ENCODE results near the gene CCL13. TPM values are rescaled to one million over a fixed set of nuclear protein-coding genes. Genes with fewer than 3 reads are reported as not detected.

Gene CCL13
- polyA plus RNA-seq, 3 donors, result not detected

GRCh38 chr17:34374457-34374856 is 18.2 kb downstream of the CCL13 start:
- Mint-ChIP-seq H3K9me3 (peaks cover 0 to 2% (median 0%) of the 10 kb centered on the region in 7 donors), H3K27ac (peak overlapping the region in 1 of 7 donors; percentile 58), H3K27me3 (ENCODE audit: low read depth in 3 of 3) (peaks cover 0 to 2% (median 0%) of the 10 kb centered on the region in 3 donors), H3K4me1 (peaks cover 46% of the 10 kb centered on the region), H3K36me3 (peaks cover 0 to 2% of the 10 kb centered on the region in 2 donors), H3K4me3 (no peak overlapping the region)
- TF ChIP-seq CTCF (IDR thresholded peaks at IDR 0.05), result no peak
- H3K4me1 ChIP-seq (ENCODE audit: control insufficient read depth in 1 of 2, insufficient read depth in 2 of 2, low read length in 2 of 2), result peaks cover 75 to 79% of the 10 kb centered on the region in 2 donors
- H3K27me3 ChIP-seq (ENCODE audit: control insufficient read depth in 2 of 2, insufficient read depth in 2 of 2, low read length in 2 of 2), result no peaks in the 10 kb centered on the region
- no peak overlapping the region for H3K4me3 ChIP-seq (replicated peaks in 1 of 3; ENCODE audit: low read depth in 2 of 3, low read length in 3 of 3)
- H3K9ac ChIP-seq (ENCODE audit: insufficient read depth, low read length, poor library complexity, severe bottlenecking), result no peak overlapping the region
- H3K9me3 ChIP-seq (replicated peaks in 1 of 2; ENCODE audit: control insufficient read depth in 1 of 2, insufficient read depth in 1 of 2, low read length in 2 of 2), result no peaks in the 10 kb centered on the region
- WGBS (ENCODE audit: insufficient coverage), result 100% methylated on average over 3 of the region's 5 CpGs
- no peak overlapping the region for H3K27ac ChIP-seq (ENCODE audit: low read depth in 1 of 2, low read length in 2 of 2)
- no peak overlapping the region for H3K4me2 ChIP-seq (replicated peaks; ENCODE audit: extremely low read depth, low read length, poor library complexity, severe bottlenecking)
- no peaks in the 10 kb centered on the region for H4K20me1 ChIP-seq (ENCODE audit: insufficient read depth, low read length)
- H2AFZ ChIP-seq (ENCODE audit: insufficient read depth, low read depth, low read length, poor library complexity, severe bottlenecking), result no peak overlapping the region
- no peaks in the 10 kb centered on the region for H3K36me3 ChIP-seq (replicated peaks in 1 of 2; ENCODE audit: control insufficient read depth in 1 of 2, insufficient read depth in 2 of 2, low read length in 2 of 2)
- intact Hi-C loops (cut with micrococcal nuclease), result no loop called here
- DNase-seq, result no peak
- H3K79me2 ChIP-seq (ENCODE audit: insufficient read depth, low read length), result no peaks in the 10 kb centered on the region

- H3K27me3 Mint-ChIP-seq (ENCODE audit: low read depth in 3 of 3), result peaks cover 0 to 2% (median 0%) of the 10 kb centered on the region in 3 donors
- no peak overlapping the region for H3K4me3 ChIP-seq (replicated peaks in 1 of 3; ENCODE audit: low read depth in 2 of 3, low read length in 3 of 3)
- no peaks in the 10 kb centered on the region for H3K36me3 ChIP-seq (replicated peaks in 1 of 2; ENCODE audit: control insufficient read depth in 1 of 2, insufficient read depth in 2 of 2, low read length in 2 of 2)
- H3K27ac Mint-ChIP-seq, result peak overlapping the region; percentile 42 to 89 (median 83)
- no peaks in the 10 kb centered on the region for H3K27me3 ChIP-seq (ENCODE audit: control insufficient read depth in 2 of 2, insufficient read depth in 2 of 2, low read length in 2 of 2)
- no peaks in the 10 kb centered on the region for H3K9me3 ChIP-seq (replicated peaks in 1 of 2; ENCODE audit: control insufficient read depth in 1 of 2, insufficient read depth in 1 of 2, low read length in 2 of 2)
- peak overlapping the region in 1 of 2 donors; percentile 77 for H3K27ac ChIP-seq (ENCODE audit: low read depth in 1 of 2, low read length in 2 of 2)
- H2AFZ ChIP-seq (ENCODE audit: insufficient read depth, low read depth, low read length, poor library complexity, severe bottlenecking), result no peak overlapping the region
- no peaks in the 10 kb centered on the region for H4K20me1 ChIP-seq (ENCODE audit: insufficient read depth, low read length)
- no peak overlapping the region for H3K9ac ChIP-seq (ENCODE audit: insufficient read depth, low read length, poor library complexity, severe bottlenecking)
- intact Hi-C loops (cut with micrococcal nuclease), result no loop called here
- peaks cover 0 to 2% of the 10 kb centered on the region in 2 donors for H3K36me3 Mint-ChIP-seq
- peaks cover 46% of the 10 kb centered on the region for H3K4me1 Mint-ChIP-seq
- no peak for TF ChIP-seq CTCF (IDR thresholded peaks at IDR 0.05)
- H3K4me3 Mint-ChIP-seq, result peak overlapping the region in 1 of 2 donors; percentile 59
- peaks cover 0 to 2% (median 0%) of the 10 kb centered on the region in 7 donors for H3K9me3 Mint-ChIP-seq
- peak in 1 of 3 donors; percentile 44 for DNase-seq
- no peak overlapping the region for H3K4me2 ChIP-seq (replicated peaks; ENCODE audit: extremely low read depth, low read length, poor library complexity, severe bottlenecking)
- H3K79me2 ChIP-seq (ENCODE audit: insufficient read depth, low read length), result no peaks in the 10 kb centered on the region
- H3K4me1 ChIP-seq (ENCODE audit: control insufficient read depth in 1 of 2, insufficient read depth in 2 of 2, low read length in 2 of 2), result peaks cover 67 to 71% of the 10 kb centered on the region in 2 donors
- 95% methylated on average over 6 of the region's 11 CpGs for WGBS (ENCODE audit: insufficient coverage)
Observed at GRCh38 chr17:34375426-34375997, 19.2 kb downstream of the CCL13 start.

All from CD14-positive monocyte (primary cell).